ENCODE measurements around the gene FOXS1.

FOXS1 gene

GRCh38 chr20:31811796-31812728, 33.3 kb downstream of the FOXS1 start:
- no peak overlapping the region for H3K4me2 ChIP-seq (ENCODE audit: insufficient read depth, low read length)
- H3K27ac ChIP-seq (ENCODE audit: low read length): no peak overlapping the region
- no peak overlapping the region for H3K4me3 ChIP-seq (ENCODE audit: low read depth in 1 of 2, low read length in 2 of 2)
- no peaks in the 10 kb centered on the region for H4K20me1 ChIP-seq (ENCODE audit: insufficient read depth, low read length)
- no peaks in the 10 kb centered on the region for H3K9me3 ChIP-seq (ENCODE audit: insufficient read depth, low read length, severe bottlenecking)
- H3K4me1 ChIP-seq (ENCODE audit: insufficient read depth, low read length): no peaks in the 10 kb centered on the region
- TF ChIP-seq EZH2 (IDR thresholded peaks at IDR 0.05; ENCODE audit: borderline replicate concordance, low read depth, low read length, severe bottlenecking) (no peak), CTCF (IDR thresholded peaks at IDR 0.05; ENCODE audit: borderline replicate concordance, extremely low read depth, low read length, poor library complexity, severe bottlenecking) (no peak)
- no peak overlapping the region for H2AFZ ChIP-seq (ENCODE audit: low read depth, low read length)
- no peaks in the 10 kb centered on the region for H3K27me3 ChIP-seq (ENCODE audit: insufficient read depth, low read length, poor library complexity)
- DNase-seq: no peak
- no peak overlapping the region for H3K9ac ChIP-seq (ENCODE audit: low read depth, low read length)
- no peak for ATAC-seq (ENCODE audit: insufficient read depth, low read depth)
- H3K79me2 ChIP-seq (ENCODE audit: insufficient read depth, low read length): no peaks in the 10 kb centered on the region
- H3K36me3 ChIP-seq (ENCODE audit: insufficient read depth, low read length): peaks cover 4% of the 10 kb centered on the region

DNA sequence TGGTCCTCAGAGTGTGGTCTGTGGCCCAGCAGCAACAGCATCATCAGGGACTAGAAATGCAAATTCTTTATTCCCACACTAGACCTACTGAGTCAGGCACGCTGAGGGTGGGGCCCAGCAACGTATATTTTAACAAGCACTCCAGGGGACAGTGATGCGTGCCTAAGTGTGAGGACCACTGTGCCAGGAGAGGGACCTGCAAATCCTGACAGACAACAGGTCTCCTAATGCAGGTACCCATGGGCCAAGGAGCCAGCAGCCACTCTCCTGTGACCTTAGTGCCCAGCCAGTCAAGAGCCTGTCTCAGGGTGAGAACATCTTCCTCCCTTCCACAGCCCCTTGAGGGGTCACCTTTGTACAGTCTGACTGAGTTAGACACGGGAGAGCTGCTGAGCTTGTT, 34.2 kb downstream of the FOXS1 start:
- Histone ChIP-seq H2AFZ (ENCODE audit: low read depth, low read length) (no peak overlapping the region), H3K27me3 (ENCODE audit: insufficient read depth, low read length, poor library complexity) (no peaks in the 10 kb centered on the region), H3K4me3 (ENCODE audit: low read depth in 1 of 2, low read length in 2 of 2) (no peak overlapping the region), H3K27ac (ENCODE audit: low read length) (no peak overlapping the region), H3K4me2 (ENCODE audit: insufficient read depth, low read length) (no peak overlapping the region), H3K9me3 (ENCODE audit: insufficient read depth, low read length, severe bottlenecking) (no peaks in the 10 kb centered on the region), H3K79me2 (ENCODE audit: insufficient read depth, low read length) (no peaks in the 10 kb centered on the region), H3K36me3 (ENCODE audit: insufficient read depth, low read length) (peaks cover 12% of the 10 kb centered on the region), H3K4me1 (ENCODE audit: insufficient read depth, low read length) (no peaks in the 10 kb centered on the region), H4K20me1 (ENCODE audit: insufficient read depth, low read length) (no peaks in the 10 kb centered on the region), H3K9ac (ENCODE audit: low read depth, low read length) (no peak overlapping the region)
- TF ChIP-seq CTCF (IDR thresholded peaks at IDR 0.05; ENCODE audit: borderline replicate concordance, extremely low read depth, low read length, poor library complexity, severe bottlenecking) (no peak), EZH2 (IDR thresholded peaks at IDR 0.05; ENCODE audit: borderline replicate concordance, low read depth, low read length, severe bottlenecking) (no peak)
- DNase-seq: no peak
- no peak for ATAC-seq (ENCODE audit: insufficient read depth, low read depth)

GRCh38 chr20:31809661-31810060, 35.7 kb downstream of the FOXS1 start:
- H3K4me2 ChIP-seq (ENCODE audit: insufficient read depth, low read length): no peak overlapping the region
- H3K4me3 ChIP-seq (ENCODE audit: low read depth in 1 of 2, low read length in 2 of 2): no peak overlapping the region
- no peak overlapping the region for H2AFZ ChIP-seq (ENCODE audit: low read depth, low read length)
- H3K79me2 ChIP-seq (ENCODE audit: insufficient read depth, low read length): no peaks in the 10 kb centered on the region
- DNase-seq (no peak), ATAC-seq (ENCODE audit: insufficient read depth, low read depth) (no peak)
- H3K4me1 ChIP-seq (ENCODE audit: insufficient read depth, low read length): no peaks in the 10 kb centered on the region
- no peaks in the 10 kb centered on the region for H3K9me3 ChIP-seq (ENCODE audit: insufficient read depth, low read length, severe bottlenecking)
- H3K27me3 ChIP-seq (ENCODE audit: insufficient read depth, low read length, poor library complexity): no peaks in the 10 kb centered on the region
- H4K20me1 ChIP-seq (ENCODE audit: insufficient read depth, low read length): no peaks in the 10 kb centered on the region
- no peak overlapping the region for H3K9ac ChIP-seq (ENCODE audit: low read depth, low read length)
- no peak overlapping the region for H3K27ac ChIP-seq (ENCODE audit: low read length)
- peaks cover 27% of the 10 kb centered on the region for H3K36me3 ChIP-seq (ENCODE audit: insufficient read depth, low read length)
- no peak for TF ChIP-seq EZH2 (IDR thresholded peaks at IDR 0.05; ENCODE audit: borderline replicate concordance, low read depth, low read length, severe bottlenecking)
- TF ChIP-seq CTCF (IDR thresholded peaks at IDR 0.05; ENCODE audit: borderline replicate concordance, extremely low read depth, low read length, poor library complexity, severe bottlenecking): no peak
